ENCODE data around the gene PITHD1.
A peak's percentile ranks its signal among the peaks of the same experiment; 100 is the strongest.
"Not testable (repeated sequence)": the region's sequence is repeated elsewhere in the genome, so short reads cannot be mapped to it uniquely, and the experiment has no call there.

The PITHD1 gene

DNA sequence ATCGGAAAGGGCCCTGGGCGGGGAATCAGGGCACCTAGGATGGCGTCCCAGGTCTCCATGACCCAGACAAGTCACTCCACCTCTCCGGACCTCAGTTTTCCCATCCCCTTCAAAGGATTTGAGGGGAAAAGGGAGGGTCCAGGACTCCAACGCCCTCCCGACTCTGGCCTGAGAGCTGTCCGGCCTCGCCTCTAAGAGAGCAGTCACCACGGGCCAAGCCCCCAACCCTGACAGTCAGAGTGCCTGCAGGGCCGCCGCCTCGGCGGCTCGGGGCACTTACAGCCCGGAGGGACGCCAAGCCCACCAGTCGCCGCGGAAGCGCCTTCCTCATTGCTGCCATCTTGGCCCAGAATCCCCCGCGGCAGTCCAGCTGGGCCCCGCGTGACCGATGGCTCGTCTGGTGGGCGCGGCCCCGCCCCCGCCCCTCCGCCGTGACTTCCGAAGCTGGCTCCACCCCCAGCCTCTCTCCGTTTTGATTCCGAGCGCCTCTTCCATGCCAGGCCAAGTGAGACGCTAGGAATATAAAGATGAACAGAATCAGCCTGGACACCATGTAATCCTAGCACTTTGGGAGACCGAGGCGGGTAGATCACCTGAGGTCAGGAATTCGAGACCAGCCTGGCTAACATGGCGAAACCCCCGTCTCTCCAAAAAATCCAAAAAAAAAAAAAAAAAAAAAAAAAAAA, 47.0 kb downstream of the PITHD1 start, which contains the start of gene HMGCL:
TSS of gene HMGCL (minus strand) at position 354 of the 686 bp plus-strand sequence. CDS start at position 340, 14 bp downstream.
- peak; percentile 80 for DNase-seq (ENCODE audit: low spot score)

GRCh38 chr1:23825762-23826522, 47.7 kb downstream of the PITHD1 start:
- DNase-seq (ENCODE audit: low spot score), result no peak

DNA sequence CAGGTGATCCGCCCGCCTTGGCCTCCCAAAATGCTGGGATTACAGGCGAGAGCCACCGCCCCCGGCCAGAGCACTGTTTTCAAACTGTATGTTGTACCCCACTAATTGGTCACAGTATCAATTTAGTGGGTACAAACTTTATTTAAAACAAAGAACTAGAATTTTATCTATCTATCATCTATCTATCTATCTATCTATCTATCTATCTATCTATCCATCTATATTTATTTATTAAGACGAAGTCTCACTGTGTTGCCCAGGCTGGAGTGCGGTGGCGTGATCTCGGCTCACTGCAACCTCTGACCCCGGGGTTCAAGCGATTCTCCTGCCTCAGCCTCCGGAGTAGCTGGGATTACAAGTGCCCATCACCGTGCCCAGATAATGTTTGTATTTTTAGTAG, 48.4 kb downstream of the PITHD1 start:
- DNase-seq (ENCODE audit: low spot score), result not testable (repeated sequence)

DNA sequence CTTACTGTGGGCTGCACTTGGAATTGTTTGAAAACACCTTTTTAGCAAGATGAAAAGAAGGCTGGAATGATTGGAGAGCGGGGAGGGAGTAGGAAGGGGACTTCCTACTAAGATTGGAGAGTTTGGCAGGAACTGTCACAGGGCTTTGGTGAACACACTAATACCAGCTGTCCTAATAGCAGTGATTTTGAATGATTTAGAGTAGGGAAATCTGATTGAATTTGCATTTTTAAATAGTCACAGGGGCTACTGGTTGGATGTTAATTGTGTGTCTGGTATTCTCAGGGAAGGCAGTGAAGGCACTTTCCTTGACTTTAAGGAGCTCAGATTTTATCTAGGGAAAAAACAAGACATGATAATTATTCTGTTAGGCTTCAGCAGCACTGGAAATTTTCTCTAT, 49.5 kb downstream of the PITHD1 start:
- DNase-seq (ENCODE audit: low spot score), result no peak

GRCh38 chr1:23834156-23834555, 55.9 kb downstream of the PITHD1 start:
- DNase-seq (ENCODE audit: low spot score), result not testable (repeated sequence)

DNA sequence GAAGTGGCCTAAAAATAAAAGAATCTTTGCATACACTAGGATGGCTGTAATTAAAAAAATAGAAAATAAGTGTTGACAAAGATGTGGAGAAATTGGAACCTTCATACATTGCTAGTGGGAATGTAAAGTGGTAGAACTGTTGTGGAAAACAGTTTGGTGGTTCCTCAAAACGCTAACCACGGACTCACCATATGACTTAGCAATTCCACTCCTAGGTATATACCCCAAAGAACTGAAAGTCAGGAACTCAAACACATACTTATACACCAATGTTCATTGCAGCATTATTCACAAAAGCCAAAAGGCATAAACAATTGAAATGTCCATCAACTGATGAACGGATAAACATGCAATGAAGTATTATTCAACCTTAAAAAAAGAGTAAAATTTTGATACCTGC, 57.8 kb downstream of the PITHD1 start:
- no peak for DNase-seq (ENCODE audit: low spot score)

Measured in SK-N-DZ (cell line).